Measurements from ENCODE around the gene NT5C2. TPM values are rescaled to one million over a fixed set of nuclear protein-coding genes. Genes with fewer than 3 reads are reported as not detected.

Gene NT5C2
- total RNA-seq, 1 donor from 2014 or later, result 81.0 TPM

GRCh38 chr10:103199488-103199887 is 6.4 kb upstream of the NT5C2 start:
- no peaks in the 10 kb centered on the region for H3K9me3 Mint-ChIP-seq (ENCODE audit: low read depth)
- H3K4me3 Mint-ChIP-seq (ENCODE audit: unreplicated experiment), result no peak overlapping the region
- no peaks in the 10 kb centered on the region for H3K36me3 Mint-ChIP-seq (ENCODE audit: low read depth)
- TF ChIP-seq CTCF (IDR thresholded peaks at IDR 0.05), result no peak
- H3K27me3 Mint-ChIP-seq (ENCODE audit: low read depth), result no peaks in the 10 kb centered on the region
- no peak overlapping the region for H3K27ac Mint-ChIP-seq (ENCODE audit: unreplicated experiment)
- no peak for DNase-seq (ENCODE audit: low spot score)
- H3K4me1 Mint-ChIP-seq (ENCODE audit: low read depth), result peaks cover 8% of the 10 kb centered on the region

GRCh38 chr10:103198648-103199047 is 5.6 kb upstream of the NT5C2 start:
- no peak for DNase-seq (ENCODE audit: low spot score)
- no peaks in the 10 kb centered on the region for H3K9me3 Mint-ChIP-seq (ENCODE audit: low read depth)
- no peaks in the 10 kb centered on the region for H3K36me3 Mint-ChIP-seq (ENCODE audit: low read depth)
- peaks cover 11% of the 10 kb centered on the region for H3K4me1 Mint-ChIP-seq (ENCODE audit: low read depth)
- no peaks in the 10 kb centered on the region for H3K27me3 Mint-ChIP-seq (ENCODE audit: low read depth)
- H3K27ac Mint-ChIP-seq (ENCODE audit: unreplicated experiment), result no peak overlapping the region
- H3K4me3 Mint-ChIP-seq (ENCODE audit: unreplicated experiment), result no peak overlapping the region
- no peak for TF ChIP-seq CTCF (IDR thresholded peaks at IDR 0.05)

GRCh38 chr10:103197903-103198302 is 4.8 kb upstream of the NT5C2 start:
- no peaks in the 10 kb centered on the region for H3K27me3 Mint-ChIP-seq (ENCODE audit: low read depth)
- no peaks in the 10 kb centered on the region for H3K9me3 Mint-ChIP-seq (ENCODE audit: low read depth)
- no peaks in the 10 kb centered on the region for H3K36me3 Mint-ChIP-seq (ENCODE audit: low read depth)
- H3K4me3 Mint-ChIP-seq (ENCODE audit: unreplicated experiment), result no peak overlapping the region
- H3K27ac Mint-ChIP-seq (ENCODE audit: unreplicated experiment), result no peak overlapping the region
- no peak for TF ChIP-seq CTCF (IDR thresholded peaks at IDR 0.05)
- DNase-seq (ENCODE audit: low spot score), result no peak
- H3K4me1 Mint-ChIP-seq (ENCODE audit: low read depth), result peaks cover 16% of the 10 kb centered on the region

GRCh38 chr10:103197174-103197573 is 4.1 kb upstream of the NT5C2 start:
- TF ChIP-seq CTCF (IDR thresholded peaks at IDR 0.05), result no peak
- H3K4me3 Mint-ChIP-seq (ENCODE audit: unreplicated experiment), result no peak overlapping the region
- H3K27ac Mint-ChIP-seq (ENCODE audit: unreplicated experiment), result no peak overlapping the region
- no peaks in the 10 kb centered on the region for H3K36me3 Mint-ChIP-seq (ENCODE audit: low read depth)
- no peak for DNase-seq (ENCODE audit: low spot score)
- H3K4me1 Mint-ChIP-seq (ENCODE audit: low read depth), result peaks cover 17% of the 10 kb centered on the region
- H3K27me3 Mint-ChIP-seq (ENCODE audit: low read depth), result no peaks in the 10 kb centered on the region
- H3K9me3 Mint-ChIP-seq (ENCODE audit: low read depth), result no peaks in the 10 kb centered on the region

GRCh38 chr10:103196516-103196915 is 3.4 kb upstream of the NT5C2 start:
- no peak overlapping the region for H3K27ac Mint-ChIP-seq (ENCODE audit: unreplicated experiment)
- no peak for DNase-seq (ENCODE audit: low spot score)
- no peaks in the 10 kb centered on the region for H3K9me3 Mint-ChIP-seq (ENCODE audit: low read depth)

More at GRCh38 chr10:103196516-103196915, 3.4 kb upstream of the NT5C2 start:
- Mint-ChIP-seq H3K4me3 (ENCODE audit: unreplicated experiment) (no peak overlapping the region), H3K4me1 (ENCODE audit: low read depth) (peaks cover 23% of the 10 kb centered on the region), H3K27me3 (ENCODE audit: low read depth) (no peaks in the 10 kb centered on the region), H3K36me3 (ENCODE audit: low read depth) (no peaks in the 10 kb centered on the region)
- TF ChIP-seq CTCF (IDR thresholded peaks at IDR 0.05), result no peak

All from chondrocyte (in vitro differentiated cells).